Spleen (tissue), 7 donors: ENCODE measurements around the gene KRT15.

Experiments used
- CTCF ChIP-seq, 11 experiments: fragments of 200-600 bp in 7 of 11; fragments of 450-650 bp in 4 of 11; sonication (generic) in 4 of 11; IDR thresholded peaks in 8 of 11; conservative IDR thresholded peaks in 3 of 11; 1 replicate in 7 of 11; 2 replicates in 4 of 11; pipeline versions ENCODE4 v1.4.0 to v1.8.0; 2016 to 2021; ENCODE audit warnings: antibody characterized with exemption in 11 of 11, inconsistent platforms in 4 of 11, mild to moderate bottlenecking in 1 of 11
- POLR2A ChIP-seq, 3 donors: fragments of 450-650 bp; IDR thresholded peaks; one replicate each; pipeline ENCODE4 v1.5.1; 2017; ENCODE audit warnings: antibody characterized with exemption in 3 of 3, mild to moderate bottlenecking in 1 of 3
- POLR2AphosphoS5 ChIP-seq, 3 donors: sonication (generic); formaldehyde crosslinking; IDR thresholded peaks; one replicate each; pipeline ENCODE4 v1.5.1; 2017; ENCODE audit warnings: antibody characterized with exemption in 3 of 3
- donor health status: DM: no; HTN: no; CAD: no; lungs with moderate emphysema.
- donor health status: DM: no; HTN: no; CAD: no.
- donor health status: DM: no; HTN: no; CAD: no.

- peak; percentile 43 to 88 (median 69) for TF ChIP-seq CTCF (IDR thresholded peaks at IDR 0.05 in 8 of 11, conservative IDR thresholded peaks at IDR 0.05 in 3 of 11)
- peak in 2 of 3 donors; percentile 62 to 67 for TF ChIP-seq POLR2AphosphoS5 (IDR thresholded peaks at IDR 0.05)
- no peak for TF ChIP-seq POLR2A (IDR thresholded peaks at IDR 0.05)
Observed at GRCh38 chr17:41496803-41497484, 21.7 kb downstream of the KRT15 start.
